Transverse colon (tissue), 4 donors: ENCODE data around the gene SLC35F6. TPM values are rescaled to one million over a fixed set of nuclear protein-coding genes. Genes with fewer than 3 reads are reported as not detected.
"Not testable (repeated sequence)": the region's sequence is repeated elsewhere in the genome, so short reads cannot be mapped to it uniquely, and the experiment has no call there.

Experiments used
- DNase-seq: peaks from one replicate; pipeline ENCODE4 v3.0.0-alpha.2; 2019
- H3K27ac ChIP-seq, 4 donors: fragments of 200-600 bp; sonication (generic); 2 replicates each; pipeline ENCODE4 v1.5.1; 2016 to 2018; ENCODE audit warnings: inconsistent platforms in 4 of 4
- H3K27me3 ChIP-seq: fragments of 200-600 bp; sonication (generic); 2 replicates; pipeline ENCODE4 v1.5.1; 2017; ENCODE audit warnings: inconsistent platforms
- H3K36me3 ChIP-seq, 4 donors: fragments of 200-600 bp; sonication (generic); 2 replicates each; pipeline ENCODE4 v1.5.1; 2017 to 2019; ENCODE audit warnings: inconsistent platforms in 4 of 4
- H3K4me1 ChIP-seq, 4 donors: fragments of 200-600 bp; sonication (generic); 2 replicates each; pipeline ENCODE4 v1.5.1; 2017 to 2020; ENCODE audit warnings: inconsistent platforms in 4 of 4
- H3K4me3 ChIP-seq, 4 donors: fragments of 200-600 bp; sonication (generic); 1 replicate in 1 of 4; 2 replicates in 3 of 4; pipeline versions ENCODE4 v1.5.1 to v1.6.1; 2017 to 2019; ENCODE audit warnings: inconsistent platforms in 4 of 4
- H3K9me3 ChIP-seq, 2 donors: fragments of 200-600 bp; sonication (generic); 2 replicates each; pipeline ENCODE4 v1.5.1; 2017 to 2019; ENCODE audit warnings: inconsistent platforms in 2 of 2
- EP300 ChIP-seq: sonication (generic); formaldehyde crosslinking; IDR thresholded peaks from one replicate; pipeline ENCODE4 v1.6.1; 2017; ENCODE audit warnings: antibody characterized with exemption, low read depth
- POLR2A ChIP-seq: fragments of 450-650 bp; IDR thresholded peaks from one replicate; pipeline ENCODE4 v1.6.1; 2016; ENCODE audit warnings: antibody characterized with exemption, mild to moderate bottlenecking, moderate library complexity
- POLR2AphosphoS5 ChIP-seq, 3 donors: sonication (generic); formaldehyde crosslinking; IDR thresholded peaks; one replicate each; pipeline ENCODE4 v1.6.1; 2016; ENCODE audit warnings: antibody characterized with exemption in 3 of 3
- WGBS, 2 donors: methylation state at CpG; one replicate each; pipeline ENCODE4 v1.1.5; 2018; ENCODE audit warnings: low coverage in 1 of 2; 5-methylcytosine and 5-hydroxymethylcytosine counted together
- in situ Hi-C, 4 donors: fragments of 200-750 bp; cut with MboI; loops; one replicate each; pipeline versions ENCODE4 v1.15.0 to v1.15.1; 2017; ENCODE audit warnings: low sequenced_read_pairs in 3 of 4, low pct_ligation_motif_present in 1 of 4, low pct_unique_long_range_greater_than_20kb in 1 of 4
- intact Hi-C: fragments of 100-400 bp; cut with DNase I; formaldehyde crosslinking; loops from one replicate; pipeline ENCODE4 v1.15.1; 2023; ENCODE audit warnings: low total_unique reads
- total RNA-seq, 4 donors: library from RNA; depleted of rRNA; stranded (reverse); fragments of >200 nt; gene quantifications; one replicate each; pipeline ENCODE4 v1.1.0, GENCODE V29; 2016
- TF ChIP-seq, protein P1 (sequence below), 5 experiments: fragments of 200-600 bp in 3 of 5; fragments of 450-650 bp in 2 of 5; sonication (generic) in 3 of 5; IDR thresholded peaks; 1 replicate in 2 of 5; 2 replicates in 3 of 5; pipeline ENCODE4 v1.5.1; 2016 to 2017; ENCODE audit warnings: antibody characterized with exemption in 5 of 5, inconsistent platforms in 3 of 5, mild to moderate bottlenecking in 2 of 5, moderate library complexity in 1 of 5

SLC35F6 gene
- total RNA-seq, 4 donors from 2014 or later: 23.3 to 36.3 (median 33.3) TPM

DNA sequence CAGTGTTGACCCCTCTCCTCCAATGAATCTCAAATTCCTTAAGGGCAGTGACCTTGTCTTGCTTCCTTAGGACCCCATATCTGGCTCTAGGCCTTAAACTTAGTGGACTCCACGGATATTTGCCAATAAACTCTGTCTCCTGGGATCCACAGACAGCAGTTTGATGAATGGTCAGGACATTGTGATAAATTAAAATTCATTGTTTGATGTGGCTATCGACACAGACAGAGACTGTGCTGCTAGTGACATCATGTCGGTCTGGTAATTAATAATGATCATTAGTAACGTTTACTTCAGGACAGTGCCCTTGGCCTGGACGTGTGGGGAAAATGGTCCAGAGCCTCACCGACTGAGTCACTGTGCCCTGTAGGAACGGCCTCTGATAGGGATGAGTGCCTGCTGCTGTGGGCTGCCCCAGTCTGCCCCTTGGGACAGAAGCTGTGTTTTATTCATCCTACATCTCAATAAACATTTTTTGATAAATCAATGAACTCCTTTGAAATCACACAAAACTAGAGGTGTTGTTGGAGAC is 5.2 kb upstream of the SLC35F6 start:
- in situ Hi-C loops (no loop called here), intact Hi-C loops (loop anchor here (10.0 kb wide), 1 partner anchor 1464 kb away; no protein-coding TSS in a partner anchor)
- Histone ChIP-seq H3K27ac (no peak overlapping the region), H3K27me3 (no peaks in the 10 kb centered on the region), H3K36me3 (no peaks in the 10 kb centered on the region), H3K9me3 (no peaks in the 10 kb centered on the region), H3K4me3 (no peak overlapping the region), H3K4me1 (peaks cover 0 to 16% (median 4%) of the 10 kb centered on the region in 4 donors)
- DNase-seq: no peak
- WGBS, 2 donors: 67 to 86% methylated on average over 1 to 7 of the region's 7 CpGs
- TF ChIP-seq POLR2A (no peak), EP300 (no peak), POLR2AphosphoS5 (IDR thresholded peaks at IDR 0.05) (no peak)
- TF ChIP-seq, protein P1, sequence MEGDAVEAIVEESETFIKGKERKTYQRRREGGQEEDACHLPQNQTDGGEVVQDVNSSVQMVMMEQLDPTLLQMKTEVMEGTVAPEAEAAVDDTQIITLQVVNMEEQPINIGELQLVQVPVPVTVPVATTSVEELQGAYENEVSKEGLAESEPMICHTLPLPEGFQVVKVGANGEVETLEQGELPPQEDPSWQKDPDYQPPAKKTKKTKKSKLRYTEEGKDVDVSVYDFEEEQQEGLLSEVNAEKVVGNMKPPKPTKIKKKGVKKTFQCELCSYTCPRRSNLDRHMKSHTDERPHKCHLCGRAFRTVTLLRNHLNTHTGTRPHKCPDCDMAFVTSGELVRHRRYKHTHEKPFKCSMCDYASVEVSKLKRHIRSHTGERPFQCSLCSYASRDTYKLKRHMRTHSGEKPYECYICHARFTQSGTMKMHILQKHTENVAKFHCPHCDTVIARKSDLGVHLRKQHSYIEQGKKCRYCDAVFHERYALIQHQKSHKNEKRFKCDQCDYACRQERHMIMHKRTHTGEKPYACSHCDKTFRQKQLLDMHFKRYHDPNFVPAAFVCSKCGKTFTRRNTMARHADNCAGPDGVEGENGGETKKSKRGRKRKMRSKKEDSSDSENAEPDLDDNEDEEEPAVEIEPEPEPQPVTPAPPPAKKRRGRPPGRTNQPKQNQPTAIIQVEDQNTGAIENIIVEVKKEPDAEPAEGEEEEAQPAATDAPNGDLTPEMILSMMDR (IDR thresholded peaks at IDR 0.05): no peak

- Histone ChIP-seq H3K36me3 (no peaks in the 10 kb centered on the region), H3K27me3 (no peaks in the 10 kb centered on the region), H3K4me3 (no peak overlapping the region), H3K4me1 (peaks cover under 1 to 16% (median 7%) of the 10 kb centered on the region in 4 donors), H3K27ac (no peak overlapping the region), H3K9me3 (no peaks in the 10 kb centered on the region)
- intact Hi-C loops (loop anchor here (10.0 kb wide), 1 partner anchor 1465 kb away; no protein-coding TSS in a partner anchor), in situ Hi-C loops (no loop called here)
- 94% methylated on average over 5 of the region's 5 CpGs; no CpG with 5 or more reads in 1 of the 2 donors for WGBS, 2 donors
- DNase-seq: no peak
- TF ChIP-seq, protein P1 (IDR thresholded peaks at IDR 0.05): no peak
- TF ChIP-seq POLR2A (no peak), POLR2AphosphoS5 (IDR thresholded peaks at IDR 0.05) (no peak), EP300 (no peak)
Observed at GRCh38 chr2:26759845-26760244, 4.2 kb upstream of the SLC35F6 start.

- WGBS, 2 donors: 84 to 87% methylated on average over 7 to 10 of the region's 10 CpGs
Observed at GRCh38 chr2:26760991-26761390, 3.1 kb upstream of the SLC35F6 start.

GRCh38 chr2:26763019-26763418 is 1.1 kb upstream of the SLC35F6 start:
- peaks cover 7 to 41% (median 21%) of the 10 kb centered on the region in 4 donors for H3K4me1 ChIP-seq
- no peak overlapping the region for H3K4me3 ChIP-seq
- TF ChIP-seq EP300: no peak
- intact Hi-C loops (no loop called here), in situ Hi-C loops (no loop called here)
- H3K36me3 ChIP-seq: no peaks in the 10 kb centered on the region
- H3K27ac ChIP-seq: no peak overlapping the region
- DNase-seq: no peak
- H3K27me3 ChIP-seq: no peaks in the 10 kb centered on the region
- 98% methylated on average over 10 of the region's 10 CpGs; no CpG with 5 or more reads in 1 of the 2 donors for WGBS, 2 donors
- H3K9me3 ChIP-seq: no peaks in the 10 kb centered on the region

More at GRCh38 chr2:26760991-26761390, 3.1 kb upstream of the SLC35F6 start:
- H3K9me3 ChIP-seq, H3K27ac ChIP-seq, H3K27me3 ChIP-seq, H3K4me3 ChIP-seq, in situ Hi-C loops, intact Hi-C loops, H3K36me3 ChIP-seq, DNase-seq: not testable (repeated sequence)
- peaks cover 7 to 28% (median 19%) of the 10 kb centered on the region in 4 donors for H3K4me1 ChIP-seq

GRCh38 chr2:26764906-26765305 is 822 bp downstream of the SLC35F6 start:
- intact Hi-C loops (no loop called here), in situ Hi-C loops (no loop called here)
- WGBS, 2 donors: 16% methylated on average over 3 of the region's 3 CpGs; no CpG with 5 or more reads in 1 of the 2 donors
- TF ChIP-seq POLR2AphosphoS5 (IDR thresholded peaks at IDR 0.05): no peak
- no peak for TF ChIP-seq POLR2A
- TF ChIP-seq EP300: no peak
- TF ChIP-seq, protein P1 (IDR thresholded peaks at IDR 0.05): no peak
- H3K4me3 ChIP-seq: peak overlapping the region; percentile 75 to 97 (median 86)
- peak overlapping the region; percentile 87 to 94 (median 88) for H3K27ac ChIP-seq
- H3K27me3 ChIP-seq: no peaks in the 10 kb centered on the region
- DNase-seq: no peak
- peaks cover 11 to 57% (median 23%) of the 10 kb centered on the region in 4 donors for H3K4me1 ChIP-seq
- no peaks in the 10 kb centered on the region for H3K9me3 ChIP-seq
- H3K36me3 ChIP-seq: no peaks in the 10 kb centered on the region
